GM12878 (cell line): Measurements from ENCODE around the gene EIF2S2. TPM values are rescaled to one million over a fixed set of nuclear protein-coding genes. Genes with fewer than 3 reads are reported as not detected.

ENCODE experiments used
- ATAC-seq: fragments of 200-7000 bp; cut with Tn5 transposase; 3 replicates; pipeline ENCODE4 v1.9.1; 2020; ENCODE audit warnings: mild to moderate bottlenecking, moderate library complexity
- BruUV-seq: library from RNA; stranded (reverse); fragments of 400-500 nt; replicated peaks from 2 replicates; lab custom pipeline; 2021; lab: Mats Ljungman, UMichigan
- CTCF ChIA-PET: fragments of 300-600 bp; sonication (Branson Sonifier 250); formaldehyde crosslinking; extraction: SDS; loops from one replicate; lab custom pipeline; 2021; ENCODE audit warnings: inconsistent platforms; lab: Yijun Ruan, JAX
- POLR2A ChIA-PET: fragments of 350-600 bp; formaldehyde crosslinking; extraction: SDS; loops from one replicate; lab custom pipeline; 2021; ENCODE audit warnings: inconsistent platforms; lab: Charles Lee
- RAD21 ChIA-PET: fragments of 300-600 bp; sonication (Branson Sonifier 250); formaldehyde crosslinking; loops from one replicate; lab custom pipeline; 2023; ENCODE audit warnings: antibody characterized with exemption; ENCODE audit not compliant: unreplicated experiment; lab: Charles Lee
- SMC1A ChIA-PET: fragments of 300-600 bp; sonication (Branson Sonifier 250); formaldehyde crosslinking; loops from one replicate; lab custom pipeline; 2023; ENCODE audit not compliant: unreplicated experiment, uncharacterized antibody; lab: Charles Lee
- DNase-seq: peaks from one replicate; pipeline ENCODE4 v3.0.0-alpha.2; 2011; ENCODE audit warnings: low read depth, low spot score
- FAIRE-seq: peaks from 3 replicates; lab custom pipeline; 2011; peaks lifted over from hg19 to GRCh38; lab: Jason Lieb, UNC
- H2AFZ ChIP-seq: 2 replicates; pipeline ENCODE4 v1.6.0; 2011; ENCODE audit warnings: low read depth, low read length, control low read depth; ENCODE audit not compliant: control insufficient read depth
- H3K27ac ChIP-seq: 2 replicates; pipeline ENCODE4 v1.5.1; 2011; ENCODE audit warnings: control low read depth; ENCODE audit not compliant: control insufficient read depth, insufficient read depth
- H3K27me3 ChIP-seq, 2 experiments: replicated peaks in 1 of 2; 2 replicates each; pipeline versions ENCODE4 v1.6.0 to v1.6.1; 2011; ENCODE audit warnings: low read length in 1 of 2; ENCODE audit not compliant: control insufficient read depth in 2 of 2, insufficient read depth in 2 of 2
- H3K36me3 ChIP-seq, 2 experiments: 2 replicates each; pipeline ENCODE4 v1.5.1; 2011; ENCODE audit warnings: low read length in 1 of 2; ENCODE audit not compliant: control insufficient read depth in 2 of 2, insufficient read depth in 2 of 2
- H3K4me1 ChIP-seq: 2 replicates; pipeline ENCODE4 v1.6.1; 2011; ENCODE audit warnings: mild to moderate bottlenecking, low read length, moderate library complexity, mixed read lengths; ENCODE audit not compliant: control insufficient read depth, insufficient read depth
- H3K4me2 ChIP-seq: 2 replicates; pipeline ENCODE4 v1.6.0; 2011; ENCODE audit warnings: control low read depth; ENCODE audit not compliant: control insufficient read depth, insufficient read depth
- H3K4me3 ChIP-seq: fragments of 200-600 bp; sonication (generic); 2 replicates; pipeline ENCODE4 v1.5.1; 2016
- H3K79me2 ChIP-seq: 2 replicates; pipeline ENCODE4 v1.6.0; 2011; ENCODE audit warnings: low read length; ENCODE audit not compliant: control insufficient read depth, insufficient read depth
- H3K9ac ChIP-seq: 2 replicates; pipeline ENCODE4 v1.8.0; 2011; ENCODE audit warnings: low read length, control low read depth, mixed read lengths; ENCODE audit not compliant: control insufficient read depth, insufficient read depth
- H3K9me3 ChIP-seq: replicated peaks from 3 replicates; pipeline ENCODE4 v1.5.1; 2011; ENCODE audit warnings: mild to moderate bottlenecking, low read length; ENCODE audit not compliant: control insufficient read depth, insufficient read depth
- H4K20me1 ChIP-seq: 2 replicates; pipeline ENCODE4 v1.6.0; 2011; ENCODE audit not compliant: control insufficient read depth, insufficient read depth
- CHD2 ChIP-seq: IDR thresholded peaks from 2 replicates; pipeline ENCODE4 v1.6.1; 2011; ENCODE audit warnings: low read depth, low read length, improper control_type of control experiment, borderline replicate concordance
- GABPA ChIP-seq: IDR thresholded peaks from 2 replicates; pipeline ENCODE4 v1.6.1; 2014; ENCODE audit warnings: antibody characterized with exemption, low read depth, mild to moderate bottlenecking, inconsistent platforms
- GATAD2B ChIP-seq: fragments of 450-650 bp; conservative IDR thresholded peaks from 2 replicates; pipeline ENCODE4 v1.6.1; 2017; ENCODE audit warnings: low read depth, mild to moderate bottlenecking, moderate library complexity
- IKZF2 ChIP-seq, 2 experiments: fragments of 450-650 bp; IDR thresholded peaks; 2 replicates each; pipeline ENCODE4 v1.6.1; 2017; ENCODE audit warnings: mild to moderate bottlenecking in 2 of 2, moderate library complexity in 2 of 2
- JUND ChIP-seq: IDR thresholded peaks from 2 replicates; pipeline ENCODE4 v1.6.1; 2012; ENCODE audit warnings: low read depth, mild to moderate bottlenecking, low read length, improper control_type of control experiment, moderate library complexity
- LARP7 ChIP-seq: fragments of 450-650 bp; IDR thresholded peaks from 2 replicates; pipeline ENCODE4 v1.6.1; 2017; ENCODE audit warnings: mild to moderate bottlenecking
- RUNX3 ChIP-seq: IDR thresholded peaks from 2 replicates; pipeline ENCODE4 v1.6.1; 2012; ENCODE audit warnings: low read length, inconsistent platforms
- ZNF622 ChIP-seq: fragments of 450-650 bp; IDR thresholded peaks from 2 replicates; pipeline ENCODE4 v1.6.1; 2017; ENCODE audit warnings: mild to moderate bottlenecking, inconsistent platforms
- WGBS: methylation state at CpG from one replicate; pipeline ENCODE4 v1.1.6; 2016; ENCODE audit warnings: low lambda C conversion rate; ENCODE audit not compliant: insufficient replicate concordance, insufficient coverage; ENCODE audit errors: missing lambda C conversion rate; 5-methylcytosine and 5-hydroxymethylcytosine counted together
- in situ Hi-C: fragments of 300-500 bp; cut with MboI; formaldehyde crosslinking; loops from 9 replicates; pipeline ENCODE4 v1.14.3; 2018; ENCODE audit warnings: mixed read lengths
- intact Hi-C: fragments of 100-400 bp; cut with micrococcal nuclease; formaldehyde crosslinking; loops from one replicate; pipeline ENCODE4 v1.14.2; 2022; ENCODE audit not compliant: unreplicated experiment
- polyA plus RNA-seq, 11 experiments: library from polyadenylated mRNA; depleted of rRNA in 4 of 11; unstranded in 6 of 11; stranded (reverse) in 5 of 11; fragments of >200 nt; fragmentation: Nextera tagmentation in 4 of 11; fragmentation: Illumina TruSeq in 1 of 11; extraction: Ambion mirVana in 4 of 11; extraction: Trizol in 1 of 11; gene quantifications; 1 replicate in 1 of 11; 2 replicates in 10 of 11; pipeline versions ENCODE4 v1.2.1 to v1.2.3, GENCODE V29; 2011 to 2016; ENCODE audit warnings: inconsistent platforms in 2 of 11, missing spikeins in 2 of 11, low read depth in 1 of 11
- total RNA-seq, 4 experiments: library from RNA; depleted of rRNA in 3 of 4; stranded (reverse); fragments of >200 nt in 3 of 4; fragmentation: Illumina TruSeq in 1 of 4; extraction: Trizol in 1 of 4; gene quantifications; 2 replicates each; pipeline versions ENCODE4 v1.2.1 to v1.2.3, GENCODE V29; 2013 to 2021
- TF ChIP-seq, protein P1 (sequence below): fragments of 450-650 bp; IDR thresholded peaks from 2 replicates; pipeline ENCODE4 v1.6.1; 2017; ENCODE audit warnings: mild to moderate bottlenecking
- TF ChIP-seq, protein P2 (sequence below): fragments of 450-650 bp; formaldehyde crosslinking; IDR thresholded peaks from 2 replicates; pipeline ENCODE4 v1.4.0; 2020; ENCODE audit warnings: mild to moderate bottlenecking, moderate library complexity

Gene EIF2S2
- total and polyA plus RNA-seq, 10 of the 15 experiments (the other 5 are each of a cell fraction or from before 2014, with no cell fraction given) = 60.2 to 153 (median 84.3) TPM

DNA sequence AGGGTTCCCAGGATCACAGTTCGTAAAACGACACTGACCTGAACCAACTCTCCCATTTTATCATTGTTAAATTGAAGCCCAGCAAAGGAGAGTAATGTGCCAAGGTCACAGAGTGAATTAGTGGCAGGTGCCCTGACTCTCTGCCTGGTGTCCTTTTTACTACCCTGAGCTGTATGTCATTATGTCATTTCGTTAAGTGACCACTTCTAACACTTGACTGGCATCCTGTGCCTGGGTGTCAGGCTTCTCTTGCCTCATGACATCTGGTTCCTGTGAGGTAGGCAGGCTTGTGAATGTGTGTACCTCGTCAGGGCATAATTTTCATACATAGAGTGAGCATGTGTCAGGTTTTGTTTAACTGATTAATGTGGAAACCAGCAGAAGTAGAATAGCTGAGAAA lies 69.8 kb downstream of the EIF2S2 start (continued):
- TF ChIP-seq ZNF622 (no peak), GATAD2B (no peak)

DNA sequence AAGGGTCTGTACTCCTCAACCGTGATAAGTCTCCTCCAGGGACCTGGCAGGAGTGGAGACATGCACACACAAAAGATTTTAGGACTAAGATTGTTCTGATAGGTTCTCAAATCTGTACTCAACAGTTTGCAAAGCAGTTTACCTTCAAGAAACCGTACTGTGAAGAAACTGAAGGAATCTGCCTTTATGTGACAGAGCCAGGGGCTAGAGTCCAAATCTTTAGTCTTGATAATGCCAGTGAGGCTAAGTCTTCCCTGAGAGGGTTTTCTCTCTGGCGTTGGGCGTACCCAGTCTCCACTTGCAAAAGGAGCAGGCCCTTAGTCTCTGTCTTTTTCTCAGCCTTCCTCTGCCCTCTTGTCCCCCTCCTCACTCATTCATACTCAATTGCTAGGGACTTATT lies 70.8 kb downstream of the EIF2S2 start:
- no peak overlapping the region for H3K9ac ChIP-seq
- no peak for TF ChIP-seq GABPA
- TF ChIP-seq RUNX3 = no peak
- no peak for TF ChIP-seq IKZF2 (IDR thresholded peaks at IDR 0.05)
- TF ChIP-seq, all 136 proteins: peak for 0
- DNase-seq (no peak), ATAC-seq (no peak), FAIRE-seq (no peak)
- Histone ChIP-seq H3K27ac (no peak overlapping the region), H3K4me1 (peaks cover 6% of the 10 kb centered on the region), H3K27me3 (no peaks in the 10 kb centered on the region), H3K79me2 (peaks cover 49% of the 10 kb centered on the region), H2AFZ (no peak overlapping the region), H3K4me2 (no peak overlapping the region), H3K9me3 (no peaks in the 10 kb centered on the region), H3K36me3 (peaks cover 7 to 11% of the 10 kb centered on the region in 2 experiments), H3K4me3 (no peak overlapping the region), H4K20me1 (peaks cover 11% of the 10 kb centered on the region)
- WGBS = 97% methylated on average over 4 of the region's 4 CpGs
- no TSS peak for BruUV-seq
- in situ Hi-C loops = no loop called here
- SMC1A ChIA-PET = interaction anchor here (1.1 to 1.5 kb wide), 2 partner anchors 13 to 17 kb away, joined by 3 read pairs; no protein-coding TSS in a partner anchor
- CTCF ChIA-PET = no interaction called here
- intact Hi-C loops = no loop called here
- RAD21 ChIA-PET = no interaction called here
- POLR2A ChIA-PET = no interaction called here

DNA sequence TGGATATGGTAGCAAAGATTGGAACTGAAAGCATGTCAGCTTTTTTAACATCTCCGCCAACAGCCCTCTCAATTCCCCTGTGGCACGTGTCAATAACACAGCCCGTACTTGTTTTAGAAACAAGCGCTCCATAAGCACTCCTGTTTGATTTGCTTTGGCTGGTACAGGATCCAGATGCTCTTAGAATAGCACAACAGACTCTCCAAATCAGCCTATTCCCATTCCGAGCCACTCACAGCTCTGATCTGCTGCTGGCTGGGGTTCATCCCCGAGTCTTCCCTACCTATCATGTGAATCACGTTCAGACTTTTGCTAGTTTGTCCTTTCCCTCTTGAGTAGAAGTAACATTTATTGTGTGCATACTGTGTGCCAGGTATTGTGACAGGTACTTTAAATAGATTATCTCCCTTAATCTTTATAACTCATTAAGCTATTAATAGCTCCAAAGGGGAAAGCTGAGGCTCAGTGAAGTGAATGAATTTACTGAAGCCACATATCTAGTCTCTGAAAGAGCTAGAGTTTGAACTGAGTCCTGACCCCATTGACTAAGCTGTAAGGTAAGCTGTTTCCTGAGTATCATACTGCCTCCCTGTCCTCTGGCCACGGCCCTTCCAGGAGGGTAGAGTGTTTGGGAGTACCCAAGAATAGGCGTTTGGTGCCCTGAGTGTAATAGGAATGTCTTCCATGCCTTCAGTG lies 71.6 kb downstream of the EIF2S2 start:
- H4K20me1 ChIP-seq = peaks cover 11% of the 10 kb centered on the region
- WGBS = 83% methylated on average over 9 of the region's 9 CpGs
- ATAC-seq (no peak), FAIRE-seq (no peak), DNase-seq (no peak)
- H3K4me1 ChIP-seq = peaks cover 6% of the 10 kb centered on the region
- H2AFZ ChIP-seq = no peak overlapping the region
- in situ Hi-C loops = no loop called here
- SMC1A ChIA-PET = interaction anchor here (1.1 to 1.2 kb wide), 2 partner anchors 13 to 16 kb away, joined by 3 read pairs; no protein-coding TSS in a partner anchor
- RAD21 ChIA-PET = no interaction called here
- no peak overlapping the region for H3K4me2 ChIP-seq
- no peak overlapping the region for H3K4me3 ChIP-seq
- peaks cover 45% of the 10 kb centered on the region for H3K79me2 ChIP-seq
- peaks cover 7 to 8% of the 10 kb centered on the region in 2 experiments; a peak in 3 of 4 replicates for H3K36me3 ChIP-seq
- CTCF ChIA-PET = interaction anchor here (0.8 kb wide), 1 partner anchor 22 kb away, joined by 3 read pairs; no protein-coding TSS in a partner anchor
- H3K9ac ChIP-seq = no peak overlapping the region
- no peaks in the 10 kb centered on the region for H3K9me3 ChIP-seq
- H3K27me3 ChIP-seq = no peaks in the 10 kb centered on the region
- intact Hi-C loops = no loop called here
- BruUV-seq = no TSS peak
- POLR2A ChIA-PET = no interaction called here
- no peak overlapping the region for H3K27ac ChIP-seq
- TF ChIP-seq JUND (no peak), LARP7 (no peak), CHD2 (no peak)
- TF ChIP-seq, protein P1, sequence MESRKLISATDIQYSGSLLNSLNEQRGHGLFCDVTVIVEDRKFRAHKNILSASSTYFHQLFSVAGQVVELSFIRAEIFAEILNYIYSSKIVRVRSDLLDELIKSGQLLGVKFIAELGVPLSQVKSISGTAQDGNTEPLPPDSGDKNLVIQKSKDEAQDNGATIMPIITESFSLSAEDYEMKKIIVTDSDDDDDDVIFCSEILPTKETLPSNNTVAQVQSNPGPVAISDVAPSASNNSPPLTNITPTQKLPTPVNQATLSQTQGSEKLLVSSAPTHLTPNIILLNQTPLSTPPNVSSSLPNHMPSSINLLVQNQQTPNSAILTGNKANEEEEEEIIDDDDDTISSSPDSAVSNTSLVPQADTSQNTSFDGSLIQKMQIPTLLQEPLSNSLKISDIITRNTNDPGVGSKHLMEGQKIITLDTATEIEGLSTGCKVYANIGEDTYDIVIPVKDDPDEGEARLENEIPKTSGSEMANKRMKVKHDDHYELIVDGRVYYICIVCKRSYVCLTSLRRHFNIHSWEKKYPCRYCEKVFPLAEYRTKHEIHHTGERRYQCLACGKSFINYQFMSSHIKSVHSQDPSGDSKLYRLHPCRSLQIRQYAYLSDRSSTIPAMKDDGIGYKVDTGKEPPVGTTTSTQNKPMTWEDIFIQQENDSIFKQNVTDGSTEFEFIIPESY = no peak
- TF ChIP-seq, protein P2, sequence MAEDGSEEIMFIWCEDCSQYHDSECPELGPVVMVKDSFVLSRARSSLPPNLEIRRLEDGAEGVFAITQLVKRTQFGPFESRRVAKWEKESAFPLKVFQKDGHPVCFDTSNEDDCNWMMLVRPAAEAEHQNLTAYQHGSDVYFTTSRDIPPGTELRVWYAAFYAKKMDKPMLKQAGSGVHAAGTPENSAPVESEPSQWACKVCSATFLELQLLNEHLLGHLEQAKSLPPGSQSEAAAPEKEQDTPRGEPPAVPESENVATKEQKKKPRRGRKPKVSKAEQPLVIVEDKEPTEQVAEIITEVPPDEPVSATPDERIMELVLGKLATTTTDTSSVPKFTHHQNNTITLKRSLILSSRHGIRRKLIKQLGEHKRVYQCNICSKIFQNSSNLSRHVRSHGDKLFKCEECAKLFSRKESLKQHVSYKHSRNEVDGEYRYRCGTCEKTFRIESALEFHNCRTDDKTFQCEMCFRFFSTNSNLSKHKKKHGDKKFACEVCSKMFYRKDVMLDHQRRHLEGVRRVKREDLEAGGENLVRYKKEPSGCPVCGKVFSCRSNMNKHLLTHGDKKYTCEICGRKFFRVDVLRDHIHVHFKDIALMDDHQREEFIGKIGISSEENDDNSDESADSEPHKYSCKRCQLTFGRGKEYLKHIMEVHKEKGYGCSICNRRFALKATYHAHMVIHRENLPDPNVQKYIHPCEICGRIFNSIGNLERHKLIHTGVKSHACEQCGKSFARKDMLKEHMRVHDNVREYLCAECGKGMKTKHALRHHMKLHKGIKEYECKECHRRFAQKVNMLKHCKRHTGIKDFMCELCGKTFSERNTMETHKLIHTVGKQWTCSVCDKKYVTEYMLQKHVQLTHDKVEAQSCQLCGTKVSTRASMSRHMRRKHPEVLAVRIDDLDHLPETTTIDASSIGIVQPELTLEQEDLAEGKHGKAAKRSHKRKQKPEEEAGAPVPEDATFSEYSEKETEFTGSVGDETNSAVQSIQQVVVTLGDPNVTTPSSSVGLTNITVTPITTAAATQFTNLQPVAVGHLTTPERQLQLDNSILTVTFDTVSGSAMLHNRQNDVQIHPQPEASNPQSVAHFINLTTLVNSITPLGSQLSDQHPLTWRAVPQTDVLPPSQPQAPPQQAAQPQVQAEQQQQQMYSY (CRISPR knock-in tag) = no peak
